ENCODE data around the gene NFKBIE.

Gene NFKBIE

GRCh38 chr6:44247338-44248302, 17.7 kb downstream of the NFKBIE start:
- peak overlapping the region; percentile 100 for H3K4me3 ChIP-seq (ENCODE audit: low read length)
- DNase-seq (ENCODE audit: low read depth) = peak; percentile 50
- no peak for TF ChIP-seq CTCF (IDR thresholded peaks at IDR 0.05; ENCODE audit: insufficient read depth, low read depth, low read length, missing control alignments)

GRCh38 chr6:44246663-44247337, 18.6 kb downstream of the NFKBIE start, which contains the start of gene HSP90AB1:
Gene HSP90AB1, plus strand, starts transcription at chr6:44247101. Its CDS starts 1,529 bp downstream, at chr6:44248630.
- no peak for TF ChIP-seq CTCF (IDR thresholded peaks at IDR 0.05; ENCODE audit: insufficient read depth, low read depth, low read length, missing control alignments)
- H3K4me3 ChIP-seq (ENCODE audit: low read length) = peak within 1 kb of the TSS; percentile 100
- DNase-seq (ENCODE audit: low read depth) = peak; percentile 100

- H3K4me3 ChIP-seq (ENCODE audit: low read length) = peak overlapping the region; percentile 100
- DNase-seq (ENCODE audit: low read depth) = peak; percentile 83
- TF ChIP-seq CTCF (IDR thresholded peaks at IDR 0.05; ENCODE audit: insufficient read depth, low read depth, low read length, missing control alignments) = no peak
Observed at GRCh38 chr6:44245912-44246662, 19.3 kb downstream of the NFKBIE start.

- peak overlapping the region; percentile 100 for H3K4me3 ChIP-seq (ENCODE audit: low read length)
- DNase-seq (ENCODE audit: low read depth) = no peak
- TF ChIP-seq CTCF (IDR thresholded peaks at IDR 0.05; ENCODE audit: insufficient read depth, low read depth, low read length, missing control alignments) = no peak
Observed at GRCh38 chr6:44245391-44245911, 19.9 kb downstream of the NFKBIE start.

- TF ChIP-seq CTCF (IDR thresholded peaks at IDR 0.05; ENCODE audit: insufficient read depth, low read depth, low read length, missing control alignments) = no peak
- H3K4me3 ChIP-seq (ENCODE audit: low read length) = no peak overlapping the region
- no peak for DNase-seq (ENCODE audit: low read depth)
Observed at GRCh38 chr6:44243345-44243744, 22.0 kb downstream of the NFKBIE start.

GRCh38 chr6:44238687-44239350, 26.5 kb downstream of the NFKBIE start:
- TF ChIP-seq CTCF (IDR thresholded peaks at IDR 0.05; ENCODE audit: insufficient read depth, low read depth, low read length, missing control alignments) = no peak
- DNase-seq (ENCODE audit: low read depth) = peak; percentile 63
- H3K4me3 ChIP-seq (ENCODE audit: low read length) = no peak overlapping the region
